GM23248 (cell line): ENCODE results near the gene GTPBP6. TPM values are rescaled to one million over a fixed set of nuclear protein-coding genes. Genes with fewer than 3 reads are reported as not detected.

Experiments used
- DNase-seq: peaks from one replicate; pipeline ENCODE4 v3.0.0-alpha.2; 2015
- H2AFZ ChIP-seq: fragments of 200-600 bp; sonication (generic); 2 replicates; pipeline ENCODE4 v1.6.1; 2016; ENCODE audit warnings: antibody characterized with exemption
- H3F3A ChIP-seq: fragments of 200-600 bp; sonication (generic); 2 replicates; pipeline ENCODE4 v1.6.1; 2016; ENCODE audit warnings: mild to moderate bottlenecking, antibody characterized with exemption, mixed run types; ENCODE audit not compliant: insufficient read depth
- H3K27ac ChIP-seq: fragments of 200-600 bp; sonication (generic); 2 replicates; pipeline ENCODE4 v1.5.1; 2016; ENCODE audit warnings: mild to moderate bottlenecking
- H3K27me3 ChIP-seq: fragments of 200-600 bp; sonication (generic); replicated peaks from 2 replicates; pipeline ENCODE4 v1.6.1; 2016; ENCODE audit warnings: mild to moderate bottlenecking; ENCODE audit not compliant: insufficient read depth
- H3K36me3 ChIP-seq: fragments of 200-600 bp; sonication (generic); 2 replicates; pipeline ENCODE4 v1.6.1; 2016; ENCODE audit warnings: low read depth, mild to moderate bottlenecking
- H3K4me1 ChIP-seq: fragments of 200-600 bp; sonication (generic); 2 replicates; pipeline ENCODE4 v1.6.1; 2016; ENCODE audit warnings: mild to moderate bottlenecking; ENCODE audit not compliant: insufficient read depth
- H3K4me2 ChIP-seq: fragments of 200-600 bp; sonication (generic); one replicate; pipeline ENCODE4 v1.6.1; 2016; ENCODE audit warnings: mild to moderate bottlenecking; ENCODE audit not compliant: unreplicated experiment
- H3K4me3 ChIP-seq: fragments of 200-600 bp; sonication (generic); 2 replicates; pipeline ENCODE4 v1.5.1; 2016; ENCODE audit warnings: mild to moderate bottlenecking
- H3K79me2 ChIP-seq: fragments of 200-600 bp; sonication (generic); 2 replicates; pipeline ENCODE4 v1.6.1; 2016; ENCODE audit warnings: mild to moderate bottlenecking; ENCODE audit not compliant: insufficient read depth
- H3K9ac ChIP-seq: fragments of 200-600 bp; sonication (generic); 2 replicates; pipeline ENCODE4 v1.6.1; 2016; ENCODE audit warnings: mild to moderate bottlenecking
- H3K9me2 ChIP-seq: fragments of 200-600 bp; sonication (generic); 2 replicates; pipeline ENCODE4 v1.6.1; 2016; ENCODE audit warnings: mixed run types, mild to moderate bottlenecking, moderate library complexity; ENCODE audit not compliant: insufficient read depth
- H3K9me3 ChIP-seq: fragments of 200-600 bp; sonication (generic); one replicate; pipeline ENCODE4 v1.6.1; 2017; ENCODE audit warnings: low read depth
- H4K20me1 ChIP-seq: fragments of 200-600 bp; sonication (generic); 2 replicates; pipeline ENCODE4 v1.6.0; 2016; ENCODE audit not compliant: insufficient read depth
- EZH2 ChIP-seq: fragments of 200-600 bp; sonication (generic); IDR thresholded peaks from 2 replicates; pipeline ENCODE4 v1.6.1; 2018; ENCODE audit warnings: antibody characterized with exemption, mild to moderate bottlenecking; ENCODE audit not compliant: insufficient read depth, poor library complexity, severe bottlenecking
- EZH2phosphoT487 ChIP-seq: fragments of 200-600 bp; sonication (generic); IDR thresholded peaks from 2 replicates; pipeline ENCODE4 v1.6.1; 2018; ENCODE audit warnings: antibody characterized with exemption, moderate library complexity, mild to moderate bottlenecking, low read depth; ENCODE audit not compliant: insufficient read depth
- WGBS, 2 experiments: methylation state at CpG; one replicate each; pipeline ENCODE4 v1.1.6; 2015 to 2017; ENCODE audit warnings: low lambda C conversion rate in 2 of 2, low coverage in 1 of 2; ENCODE audit errors: missing lambda C conversion rate in 2 of 2; 5-methylcytosine and 5-hydroxymethylcytosine counted together
- in situ Hi-C: fragments of 300-500 bp; cut with MboI; formaldehyde crosslinking; loops from 2 replicates; pipeline ENCODE4 v1.15.0; 2020
- polyA plus RNA-seq: library from polyadenylated mRNA; unstranded; fragments of >200 nt; fragmentation: Nextera tagmentation; extraction: Ambion mirVana; gene quantifications from 2 replicates; pipeline ENCODE4 v1.2.1, GENCODE V29; 2016
- total RNA-seq: library from RNA; depleted of rRNA; stranded (reverse); fragments of >200 nt; shearing (Covaris generic); gene quantifications from 2 replicates; pipeline ENCODE4 v1.2.3, GENCODE V29; 2014

GTPBP6 gene
- total and polyA plus RNA-seq, 2 experiments from 2014 or later, result 28.1 to 32.4 TPM

DNA sequence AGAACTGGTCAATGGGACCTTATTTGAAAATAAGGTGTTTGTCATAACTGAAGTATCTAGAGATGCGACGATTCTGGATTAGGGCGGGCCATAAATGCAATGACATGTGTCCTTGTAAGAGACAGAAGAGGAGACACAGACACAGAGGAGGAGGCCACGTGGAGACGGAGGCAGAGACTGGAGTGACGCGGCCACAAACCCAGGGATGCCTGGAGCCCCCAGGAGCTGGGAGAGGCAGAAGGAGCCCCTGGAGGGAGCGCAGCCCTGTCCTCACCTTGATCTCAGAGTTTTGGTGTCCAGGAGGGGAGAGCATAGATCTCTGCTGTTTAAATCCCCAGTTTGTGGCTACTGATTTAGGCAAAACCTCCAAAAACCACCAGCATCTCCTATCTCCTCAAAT, 5.0 kb downstream of the GTPBP6 start:
- H2AFZ ChIP-seq, result no peak overlapping the region
- in situ Hi-C loops, result no loop called here
- H3K27me3 ChIP-seq, result no peaks in the 10 kb centered on the region
- no peaks in the 10 kb centered on the region for H3F3A ChIP-seq
- no peaks in the 10 kb centered on the region for H3K9me3 ChIP-seq
- H3K4me2 ChIP-seq, result no peak overlapping the region
- 81 to 85% methylated on average over 8 of the region's 8 CpGs for WGBS, 2 experiments
- no peaks in the 10 kb centered on the region for H4K20me1 ChIP-seq
- no peak overlapping the region for H3K27ac ChIP-seq
- H3K4me3 ChIP-seq, result no peak overlapping the region
- DNase-seq, result no peak
- no peaks in the 10 kb centered on the region for H3K9me2 ChIP-seq
- H3K4me1 ChIP-seq, result no peaks in the 10 kb centered on the region
- no peak overlapping the region for H3K9ac ChIP-seq
- peaks cover 12% of the 10 kb centered on the region; the same call in 1 of the 2 replicates for H3K79me2 ChIP-seq
- TF ChIP-seq EZH2phosphoT487, result no peak
- TF ChIP-seq EZH2, result no peak
- H3K36me3 ChIP-seq, result peaks cover 4% of the 10 kb centered on the region; the same call in 1 of the 2 replicates

DNA sequence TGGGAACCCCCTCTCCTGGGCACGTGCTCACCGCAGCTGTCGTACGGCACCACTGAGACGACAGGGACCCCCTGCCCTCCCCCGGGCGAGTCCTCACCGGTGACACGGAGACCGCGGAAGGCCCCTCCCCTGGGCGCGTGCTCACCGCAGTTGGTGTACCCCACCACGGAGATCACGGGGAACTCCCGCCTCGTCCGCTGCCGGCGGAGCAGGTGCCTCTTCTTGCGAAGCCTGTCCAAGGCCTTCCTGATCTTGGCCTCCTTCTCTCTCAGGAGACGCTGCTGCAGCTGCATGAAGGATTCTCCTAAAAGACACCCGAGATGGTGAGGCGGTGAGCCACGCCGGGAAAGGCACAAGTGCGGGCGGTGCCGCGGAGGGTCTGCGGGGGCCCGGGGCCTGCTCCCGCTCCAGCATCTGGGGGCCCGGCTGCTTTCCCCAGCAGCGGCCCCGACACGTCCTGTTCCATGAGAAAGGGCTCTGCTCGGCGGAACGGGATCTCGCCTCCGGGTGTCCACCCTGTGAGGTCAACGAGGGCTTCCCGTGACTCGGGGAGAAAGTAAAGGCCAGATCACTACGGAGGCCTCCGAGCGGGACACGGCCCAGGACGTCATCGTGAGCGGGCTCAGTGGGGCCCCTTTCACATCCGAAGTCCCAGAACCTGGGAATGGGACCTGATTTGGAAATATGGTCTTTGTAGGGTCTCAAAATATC, 5.8 kb downstream of the GTPBP6 start:
- in situ Hi-C loops, result no loop called here
- no peak overlapping the region for H3K4me2 ChIP-seq
- no peaks in the 10 kb centered on the region for H3K27me3 ChIP-seq
- DNase-seq, result no peak
- H3K27ac ChIP-seq, result no peak overlapping the region
- no peak overlapping the region for H2AFZ ChIP-seq
- H3K79me2 ChIP-seq, result peaks cover 12% of the 10 kb centered on the region; the same call in 1 of the 2 replicates
- H3K9me3 ChIP-seq, result no peaks in the 10 kb centered on the region
- TF ChIP-seq EZH2 (no peak), EZH2phosphoT487 (no peak)
- H3K9ac ChIP-seq, result no peak overlapping the region
- no peaks in the 10 kb centered on the region for H3K9me2 ChIP-seq
- H4K20me1 ChIP-seq, result no peaks in the 10 kb centered on the region
- WGBS, 2 experiments, result 92 to 95% methylated on average over 26 to 54 of the region's 54 CpGs
- no peaks in the 10 kb centered on the region for H3F3A ChIP-seq
- H3K4me1 ChIP-seq, result no peaks in the 10 kb centered on the region
- H3K4me3 ChIP-seq, result no peak overlapping the region
- H3K36me3 ChIP-seq, result peaks cover 4% of the 10 kb centered on the region; the same call in 1 of the 2 replicates

DNA sequence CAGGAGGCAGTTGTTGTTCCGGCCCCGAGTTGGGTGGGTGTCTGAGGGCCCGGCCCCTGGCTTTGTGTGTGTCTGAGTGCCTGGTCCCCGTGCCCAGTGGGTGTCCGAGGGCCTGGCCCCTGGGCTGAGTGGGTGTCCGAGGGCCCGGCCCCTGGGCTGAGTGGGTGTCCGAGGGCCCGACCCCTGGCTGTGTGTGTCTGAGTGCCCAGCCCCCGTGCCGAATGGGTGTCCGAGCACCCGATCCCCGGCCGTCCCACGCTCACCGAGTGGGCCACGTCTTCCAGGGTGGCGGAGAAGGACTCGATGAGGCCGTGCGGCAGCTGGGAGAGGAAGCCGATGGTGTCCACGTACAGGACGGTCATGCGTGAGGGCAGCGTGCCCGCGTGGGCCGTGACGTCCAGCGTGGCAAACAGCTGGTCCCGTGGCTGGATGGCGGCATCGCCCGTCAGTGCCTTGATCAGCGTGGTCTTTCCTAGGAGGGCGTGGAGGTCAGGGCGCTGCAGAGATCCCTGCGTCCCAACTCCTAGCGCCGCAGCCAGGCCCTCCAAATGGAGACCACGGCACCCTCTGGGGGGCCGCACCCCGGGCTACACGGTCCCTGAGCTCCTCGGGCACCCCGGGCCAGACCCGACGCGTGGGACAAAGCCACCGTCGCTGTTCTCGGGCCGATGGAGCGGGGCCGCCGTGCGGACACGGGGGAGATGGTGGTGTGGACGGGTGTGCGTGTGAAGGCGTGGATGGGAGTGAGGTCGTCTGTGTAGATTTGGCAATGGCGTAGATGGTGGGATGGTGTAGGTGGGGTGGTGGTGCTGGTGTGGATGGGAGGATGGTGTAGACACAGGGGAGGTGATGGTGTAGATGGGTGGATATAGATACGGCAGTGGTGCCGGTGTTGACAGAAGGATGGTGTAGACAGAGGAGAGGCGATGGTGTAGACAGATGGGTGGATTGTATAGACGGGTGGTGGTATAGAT, 7.2 kb downstream of the GTPBP6 start:
- WGBS, 2 experiments, result 97% methylated on average over 43 to 65 of the region's 69 CpGs
- no peak for TF ChIP-seq EZH2
- no peak for TF ChIP-seq EZH2phosphoT487
- Histone ChIP-seq H4K20me1 (no peaks in the 10 kb centered on the region), H3K27ac (no peak overlapping the region), H3F3A (0 out of 2 replicates have a peak, but pooled peaks cover 3% of the 10 kb centered on the region), H3K9me2 (no peaks in the 10 kb centered on the region), H3K27me3 (no peaks in the 10 kb centered on the region), H3K9ac (no peak overlapping the region), H2AFZ (no peak overlapping the region), H3K4me2 (no peak overlapping the region), H3K9me3 (no peaks in the 10 kb centered on the region), H3K79me2 (0 out of 2 replicates have a peak, but pooled peaks cover 3% of the 10 kb centered on the region), H3K36me3 (peaks cover 13% of the 10 kb centered on the region; the same call in 1 of the 2 replicates), H3K4me3 (no peak overlapping the region), H3K4me1 (no peaks in the 10 kb centered on the region)
- no peak for DNase-seq
- in situ Hi-C loops, result no loop called here

DNA sequence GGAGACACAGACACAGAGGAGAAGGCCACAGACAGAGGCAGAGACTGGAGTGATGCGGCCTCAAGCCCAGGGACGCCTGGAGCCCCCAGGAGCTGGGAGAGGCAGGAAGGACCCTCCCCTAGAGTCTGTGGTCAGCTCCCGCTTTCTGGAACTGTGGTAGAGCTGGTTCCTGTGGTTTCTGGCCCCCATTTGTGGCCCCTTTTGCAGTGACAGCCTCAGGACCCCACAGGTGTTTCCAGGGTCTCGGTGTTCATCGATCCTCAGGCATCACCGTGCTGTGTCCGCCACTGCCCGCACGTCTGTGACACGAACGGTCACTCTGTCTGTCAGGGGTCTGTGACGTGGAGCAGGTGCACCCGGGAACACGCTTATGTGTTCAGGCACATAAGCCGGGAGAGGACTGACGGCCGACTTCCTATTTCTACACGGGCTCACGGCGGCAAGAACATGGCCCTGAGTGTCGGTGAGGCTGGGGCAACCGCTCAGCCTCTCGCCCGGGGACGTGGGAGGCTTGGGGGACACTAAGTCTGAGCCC, 7.9 kb downstream of the GTPBP6 start:
- Histone ChIP-seq H3K4me1 (no peaks in the 10 kb centered on the region), H3K4me3 (no peak overlapping the region), H3K4me2 (no peak overlapping the region), H3K79me2 (no peaks in the 10 kb centered on the region), H3K9me3 (no peaks in the 10 kb centered on the region), H2AFZ (no peak overlapping the region), H3K9ac (no peak overlapping the region), H4K20me1 (no peaks in the 10 kb centered on the region), H3K27me3 (no peaks in the 10 kb centered on the region), H3K36me3 (peaks cover 21% of the 10 kb centered on the region), H3K9me2 (no peaks in the 10 kb centered on the region), H3K27ac (no peak overlapping the region), H3F3A (peaks cover 10% of the 10 kb centered on the region; the same call in 1 of the 2 replicates)
- 93 to 98% methylated on average over 23 to 25 of the region's 25 CpGs for WGBS, 2 experiments
- no peak for DNase-seq
- no peak for TF ChIP-seq EZH2
- TF ChIP-seq EZH2phosphoT487, result no peak
- in situ Hi-C loops, result no loop called here
